Measurements from ENCODE around the gene CHMP1B.
"Not testable (repeated sequence)": the region's sequence is repeated elsewhere in the genome, so short reads cannot be mapped to it uniquely, and the experiment has no call there.

The CHMP1B gene

GRCh38 chr18:11839556-11839955 lies 11.7 kb upstream of the CHMP1B start:
- Histone ChIP-seq H3K36me3 (ENCODE audit: insufficient read depth, low read length) (no peaks in the 10 kb centered on the region), H3K27me3 (ENCODE audit: insufficient read depth, low read length) (no peaks in the 10 kb centered on the region), H2AFZ (ENCODE audit: low read length, unreplicated experiment) (no peak overlapping the region), H3K79me2 (ENCODE audit: control insufficient read depth, insufficient read depth, low read length, unreplicated experiment) (no peaks in the 10 kb centered on the region), H3K4me3 (ENCODE audit: low read depth, low read length) (no peak overlapping the region), H3K4me1 (ENCODE audit: control insufficient read depth, insufficient read depth, low read length, unreplicated experiment) (no peaks in the 10 kb centered on the region), H3K27ac (ENCODE audit: low read depth, low read length) (no peak overlapping the region)

GRCh38 chr18:11840493-11840892 lies 10.7 kb upstream of the CHMP1B start:
- Histone ChIP-seq H3K27ac (ENCODE audit: low read depth, low read length) (no peak overlapping the region), H3K79me2 (ENCODE audit: control insufficient read depth, insufficient read depth, low read length, unreplicated experiment) (no peaks in the 10 kb centered on the region), H3K4me1 (ENCODE audit: control insufficient read depth, insufficient read depth, low read length, unreplicated experiment) (no peaks in the 10 kb centered on the region), H3K36me3 (ENCODE audit: insufficient read depth, low read length) (no peaks in the 10 kb centered on the region), H3K4me3 (ENCODE audit: low read depth, low read length) (no peak overlapping the region), H2AFZ (ENCODE audit: low read length, unreplicated experiment) (no peak overlapping the region), H3K27me3 (ENCODE audit: insufficient read depth, low read length) (no peaks in the 10 kb centered on the region)

- no peaks in the 10 kb centered on the region for H3K4me1 ChIP-seq (ENCODE audit: control insufficient read depth, insufficient read depth, low read length, unreplicated experiment)
- no peak overlapping the region for H2AFZ ChIP-seq (ENCODE audit: low read length, unreplicated experiment)
- H3K36me3 ChIP-seq (ENCODE audit: insufficient read depth, low read length) = no peaks in the 10 kb centered on the region
- no peaks in the 10 kb centered on the region for H3K79me2 ChIP-seq (ENCODE audit: control insufficient read depth, insufficient read depth, low read length, unreplicated experiment)
- no peak overlapping the region for H3K4me3 ChIP-seq (ENCODE audit: low read depth, low read length)
- H3K27ac ChIP-seq (ENCODE audit: low read depth, low read length) = no peak overlapping the region
- no peaks in the 10 kb centered on the region for H3K27me3 ChIP-seq (ENCODE audit: insufficient read depth, low read length)
These were observed 8.7 kb upstream of the CHMP1B start for GRCh38 chr18:11842562-11842961.

- Histone ChIP-seq H3K79me2 (ENCODE audit: control insufficient read depth, insufficient read depth, low read length, unreplicated experiment) (no peaks in the 10 kb centered on the region), H3K27me3 (ENCODE audit: insufficient read depth, low read length) (no peaks in the 10 kb centered on the region), H3K4me3 (ENCODE audit: low read depth, low read length) (no peak overlapping the region), H3K36me3 (ENCODE audit: insufficient read depth, low read length) (no peaks in the 10 kb centered on the region), H3K27ac (ENCODE audit: low read depth, low read length) (no peak overlapping the region), H2AFZ (ENCODE audit: low read length, unreplicated experiment) (no peak overlapping the region), H3K4me1 (ENCODE audit: control insufficient read depth, insufficient read depth, low read length, unreplicated experiment) (peaks cover 5% of the 10 kb centered on the region)
These were observed 6.8 kb upstream of the CHMP1B start for GRCh38 chr18:11844436-11844835.

- H3K36me3 ChIP-seq (ENCODE audit: insufficient read depth, low read length) = no peaks in the 10 kb centered on the region
- peaks cover 12% of the 10 kb centered on the region for H3K4me1 ChIP-seq (ENCODE audit: control insufficient read depth, insufficient read depth, low read length, unreplicated experiment)
- no peaks in the 10 kb centered on the region for H3K27me3 ChIP-seq (ENCODE audit: insufficient read depth, low read length)
- H3K4me3 ChIP-seq (ENCODE audit: low read depth, low read length) = no peak overlapping the region
- H2AFZ ChIP-seq (ENCODE audit: low read length, unreplicated experiment) = peak overlapping the region; percentile 18
- H3K79me2 ChIP-seq (ENCODE audit: control insufficient read depth, insufficient read depth, low read length, unreplicated experiment) = no peaks in the 10 kb centered on the region
- no peak overlapping the region for H3K27ac ChIP-seq (ENCODE audit: low read depth, low read length)
These were observed 5.6 kb upstream of the CHMP1B start for GRCh38 chr18:11845654-11846053.

GRCh38 chr18:11847811-11848210 lies 3.4 kb upstream of the CHMP1B start:
- Histone ChIP-seq H3K4me3 (ENCODE audit: low read depth, low read length) (no peak overlapping the region), H3K27me3 (ENCODE audit: insufficient read depth, low read length) (no peaks in the 10 kb centered on the region), H3K27ac (ENCODE audit: low read depth, low read length) (no peak overlapping the region), H3K36me3 (ENCODE audit: insufficient read depth, low read length) (no peaks in the 10 kb centered on the region), H3K4me1 (ENCODE audit: control insufficient read depth, insufficient read depth, low read length, unreplicated experiment) (peaks cover 13% of the 10 kb centered on the region), H2AFZ (ENCODE audit: low read length, unreplicated experiment) (no peak overlapping the region), H3K79me2 (ENCODE audit: control insufficient read depth, insufficient read depth, low read length, unreplicated experiment) (peaks cover 16% of the 10 kb centered on the region)

GRCh38 chr18:11849279-11849678 lies 1.9 kb upstream of the CHMP1B start:
- Histone ChIP-seq H3K79me2 (ENCODE audit: control insufficient read depth, insufficient read depth, low read length, unreplicated experiment) (peaks cover 29% of the 10 kb centered on the region), H3K27me3 (ENCODE audit: insufficient read depth, low read length) (no peaks in the 10 kb centered on the region), H3K4me1 (ENCODE audit: control insufficient read depth, insufficient read depth, low read length, unreplicated experiment) (peaks cover 17% of the 10 kb centered on the region), H3K4me3 (ENCODE audit: low read depth, low read length) (peak overlapping the region; percentile 100), H2AFZ (ENCODE audit: low read length, unreplicated experiment) (no peak overlapping the region), H3K27ac (ENCODE audit: low read depth, low read length) (peak overlapping the region; percentile 97), H3K36me3 (ENCODE audit: insufficient read depth, low read length) (no peaks in the 10 kb centered on the region)

- H3K4me3 ChIP-seq (ENCODE audit: low read depth, low read length) = peak overlapping the region; percentile 100
- peaks cover 18% of the 10 kb centered on the region for H3K4me1 ChIP-seq (ENCODE audit: control insufficient read depth, insufficient read depth, low read length, unreplicated experiment)
- H3K27me3 ChIP-seq (ENCODE audit: insufficient read depth, low read length) = no peaks in the 10 kb centered on the region
- H3K36me3 ChIP-seq (ENCODE audit: insufficient read depth, low read length) = no peaks in the 10 kb centered on the region
- H3K79me2 ChIP-seq (ENCODE audit: control insufficient read depth, insufficient read depth, low read length, unreplicated experiment) = peaks cover 30% of the 10 kb centered on the region
- H3K27ac ChIP-seq (ENCODE audit: low read depth, low read length) = peak overlapping the region; percentile 97
- no peak overlapping the region for H2AFZ ChIP-seq (ENCODE audit: low read length, unreplicated experiment)
These were observed 1.2 kb upstream of the CHMP1B start for GRCh38 chr18:11849841-11850634.

GRCh38 chr18:11850821-11851145 lies 430 bp upstream of the CHMP1B start:
- H3K79me2 ChIP-seq (ENCODE audit: control insufficient read depth, insufficient read depth, low read length, unreplicated experiment) = peaks cover 33% of the 10 kb centered on the region
- peak overlapping the region; percentile 100 for H3K4me3 ChIP-seq (ENCODE audit: low read depth, low read length)
- no peaks in the 10 kb centered on the region for H3K27me3 ChIP-seq (ENCODE audit: insufficient read depth, low read length)
- no peak overlapping the region for H2AFZ ChIP-seq (ENCODE audit: low read length, unreplicated experiment)
- peak overlapping the region; percentile 97 for H3K27ac ChIP-seq (ENCODE audit: low read depth, low read length)
- H3K36me3 ChIP-seq (ENCODE audit: insufficient read depth, low read length) = no peaks in the 10 kb centered on the region
- H3K4me1 ChIP-seq (ENCODE audit: control insufficient read depth, insufficient read depth, low read length, unreplicated experiment) = peaks cover 24% of the 10 kb centered on the region

GRCh38 chr18:11851806-11852337 lies 659 bp downstream of the CHMP1B start:
- no peaks in the 10 kb centered on the region for H3K36me3 ChIP-seq (ENCODE audit: insufficient read depth, low read length)
- H3K4me1 ChIP-seq (ENCODE audit: control insufficient read depth, insufficient read depth, low read length, unreplicated experiment) = peaks cover 35% of the 10 kb centered on the region
- peaks cover 33% of the 10 kb centered on the region for H3K79me2 ChIP-seq (ENCODE audit: control insufficient read depth, insufficient read depth, low read length, unreplicated experiment)
- H3K27ac ChIP-seq (ENCODE audit: low read depth, low read length) = peak overlapping the region; percentile 97
- H3K4me3 ChIP-seq (ENCODE audit: low read depth, low read length) = peak overlapping the region; percentile 100
- no peak overlapping the region for H2AFZ ChIP-seq (ENCODE audit: low read length, unreplicated experiment)
- H3K27me3 ChIP-seq (ENCODE audit: insufficient read depth, low read length) = no peaks in the 10 kb centered on the region

GRCh38 chr18:11854554-11854953 lies 3.3 kb downstream of the CHMP1B start:
- peaks cover 33% of the 10 kb centered on the region for H3K79me2 ChIP-seq (ENCODE audit: control insufficient read depth, insufficient read depth, low read length, unreplicated experiment)
- H2AFZ ChIP-seq (ENCODE audit: low read length, unreplicated experiment); H3K4me3 ChIP-seq (ENCODE audit: low read depth, low read length); H3K36me3 ChIP-seq (ENCODE audit: insufficient read depth, low read length); H3K27me3 ChIP-seq (ENCODE audit: insufficient read depth, low read length): not testable (repeated sequence)
- H3K4me1 ChIP-seq (ENCODE audit: control insufficient read depth, insufficient read depth, low read length, unreplicated experiment) = peaks cover 51% of the 10 kb centered on the region
- H3K27ac ChIP-seq (ENCODE audit: low read depth, low read length) = peak overlapping the region; percentile 97
